IMR-90 (cell line): ENCODE results near the gene CMTM7. TPM values are rescaled to one million over a fixed set of nuclear protein-coding genes. Genes with fewer than 3 reads are reported as not detected.

Experiments used
- ATAC-seq: fragments of 200-7000 bp; cut with Tn5 transposase; 2 replicates; pipeline ENCODE4 v1.9.1; 2020; ENCODE audit warnings: low read depth, mild to moderate bottlenecking, moderate library complexity
- BruUV-seq: library from RNA; stranded (reverse); fragments of 400-500 nt; replicated peaks from 2 replicates; lab custom pipeline; 2021; lab: Mats Ljungman, UMichigan
- CTCF ChIA-PET: fragments of 300-600 bp; formaldehyde crosslinking; extraction: SDS; loops from one replicate; lab custom pipeline; 2021; ENCODE audit warnings: antibody characterized with exemption; lab: Yijun Ruan, JAX
- POLR2A ChIA-PET: fragments of 300-600 bp; sonication (Branson Sonifier 250); formaldehyde crosslinking; loops from one replicate; lab custom pipeline; 2022; ENCODE audit warnings: antibody characterized with exemption; ENCODE audit not compliant: unreplicated experiment; lab: Charles Lee
- DNase-seq: peaks from one replicate; pipeline ENCODE4 v3.0.0; 2013
- H2AFZ ChIP-seq: replicated peaks from 2 replicates; pipeline ENCODE3; 2013; ENCODE audit warnings: low read length, mild to moderate bottlenecking; ENCODE audit not compliant: poor library complexity
- H2AK5ac ChIP-seq: 2 replicates; pipeline ENCODE4 v1.6.1; 2013; ENCODE audit warnings: low read depth, low read length, inconsistent platforms
- H2AK9ac ChIP-seq: replicated peaks from 2 replicates; pipeline ENCODE3; 2013; ENCODE audit warnings: mild to moderate bottlenecking, low read depth, low read length, moderate library complexity; ENCODE audit not compliant: poor library complexity
- H2BK120ac ChIP-seq: 2 replicates; pipeline ENCODE4 v1.6.1; 2013; ENCODE audit warnings: low read depth, low read length, inconsistent platforms
- H2BK15ac ChIP-seq: 3 replicates; pipeline ENCODE4 v1.6.1; 2013; ENCODE audit warnings: low read depth, low read length, inconsistent platforms
- H2BK20ac ChIP-seq: 2 replicates; pipeline ENCODE4 v1.6.1; 2013; ENCODE audit warnings: low read depth, mild to moderate bottlenecking, inconsistent platforms, low read length, moderate library complexity
- H2BK5ac ChIP-seq: 2 replicates; pipeline ENCODE4 v1.6.1; 2013; ENCODE audit warnings: mild to moderate bottlenecking, low read depth, low read length, inconsistent platforms; ENCODE audit not compliant: poor library complexity, severe bottlenecking
- H3K14ac ChIP-seq: replicated peaks from 2 replicates; pipeline ENCODE4 v1.6.1; 2013; ENCODE audit warnings: low read depth, low read length, inconsistent platforms
- H3K18ac ChIP-seq: 2 replicates; pipeline ENCODE4 v1.6.1; 2013; ENCODE audit warnings: low read depth, low read length, control low read depth
- H3K23ac ChIP-seq: 2 replicates; pipeline ENCODE4 v1.6.1; 2013; ENCODE audit warnings: low read depth, low read length, inconsistent platforms
- H3K27ac ChIP-seq: 2 replicates; pipeline ENCODE4 v1.5.1; 2013; ENCODE audit warnings: mild to moderate bottlenecking, control low read depth, low read length; ENCODE audit not compliant: insufficient read depth
- H3K27me3 ChIP-seq: 2 replicates; pipeline ENCODE4 v1.6.1; 2013; ENCODE audit warnings: low read length; ENCODE audit not compliant: control insufficient read depth, insufficient read depth
- H3K36me3 ChIP-seq: 2 replicates; pipeline ENCODE4 v1.6.1; 2013; ENCODE audit warnings: low read length, mixed read lengths; ENCODE audit not compliant: control insufficient read depth, insufficient read depth
- H3K4ac ChIP-seq: 2 replicates; pipeline ENCODE4 v1.6.1; 2013; ENCODE audit warnings: low read depth, low read length, inconsistent platforms
- H3K4me1 ChIP-seq: 2 replicates; pipeline ENCODE4 v1.6.1; 2013; ENCODE audit warnings: low read length, mixed read lengths; ENCODE audit not compliant: control insufficient read depth, insufficient read depth
- H3K4me2 ChIP-seq: 2 replicates; pipeline ENCODE4 v1.6.1; 2013; ENCODE audit warnings: low read depth, mild to moderate bottlenecking, control low read depth, low read length, moderate library complexity
- H3K4me3 ChIP-seq: 2 replicates; pipeline ENCODE4 v1.5.1; 2013; ENCODE audit warnings: low read depth, mild to moderate bottlenecking, control low read depth, low read length, moderate library complexity; ENCODE audit not compliant: insufficient read depth
- H3K56ac ChIP-seq: 2 replicates; pipeline ENCODE4 v1.6.1; 2013; ENCODE audit warnings: low read length, inconsistent platforms; ENCODE audit not compliant: insufficient read depth; ENCODE audit errors: extremely low read depth
- H3K79me1 ChIP-seq, 2 experiments: 2 replicates each; pipeline ENCODE4 v1.6.1; 2013; ENCODE audit warnings: low read length in 2 of 2, inconsistent platforms in 1 of 2, low read depth in 1 of 2
- H3K9ac ChIP-seq: 2 replicates; pipeline ENCODE4 v1.6.1; 2013; ENCODE audit warnings: low read depth, low read length, control low read depth
- H3K9me1 ChIP-seq: 2 replicates; pipeline ENCODE4 v1.6.1; 2013; ENCODE audit warnings: low read length, inconsistent platforms; ENCODE audit not compliant: insufficient read depth
- H3K9me3 ChIP-seq: 2 replicates; pipeline ENCODE4 v1.6.1; 2013; ENCODE audit warnings: low read length; ENCODE audit not compliant: control insufficient read depth, insufficient read depth
- H4K20me1 ChIP-seq: 2 replicates; pipeline ENCODE4 v1.6.1; 2013; ENCODE audit warnings: low read length, inconsistent platforms; ENCODE audit not compliant: insufficient read depth
- H4K5ac ChIP-seq: 2 replicates; pipeline ENCODE4 v1.6.1; 2013; ENCODE audit warnings: mild to moderate bottlenecking, low read depth, low read length, control low read depth
- H4K8ac ChIP-seq, 2 experiments: 2 replicates each; pipeline ENCODE4 v1.6.1; 2013; ENCODE audit warnings: low read depth in 2 of 2, low read length in 2 of 2, control low read depth in 1 of 2, inconsistent platforms in 1 of 2
- H4K91ac ChIP-seq: 2 replicates; pipeline ENCODE4 v1.6.1; 2013; ENCODE audit warnings: low read depth, low read length, inconsistent platforms; ENCODE audit not compliant: insufficient read depth
- FOS ChIP-seq: fragments of 150-350 bp; IDR thresholded peaks from 2 replicates; pipeline ENCODE4 v1.6.1; 2016; ENCODE audit warnings: low read depth, low read length
- POLR2A ChIP-seq: IDR thresholded peaks from 2 replicates; pipeline ENCODE4 v1.6.1; 2012; ENCODE audit warnings: mild to moderate bottlenecking, low read depth, low read length
- WGBS, 2 experiments: methylation state at CpG; one replicate each; pipeline versions ENCODE4 v1.1.5 to v1.1.7; 2013; ENCODE audit warnings: missing lambda C conversion rate in 2 of 2; ENCODE audit not compliant: insufficient read length in 1 of 2; ENCODE audit errors: extremely low coverage in 2 of 2; 5-methylcytosine and 5-hydroxymethylcytosine counted together
- dilution Hi-C: fragments of 300-500 bp; cut with HindIII; formaldehyde crosslinking; loops from one replicate; pipeline ENCODE4 v1.14.3; 2018; ENCODE audit warnings: low sequenced_read_pairs; ENCODE audit not compliant: unreplicated experiment
- in situ Hi-C: fragments of 300-500 bp; cut with MboI; formaldehyde crosslinking; loops from 3 replicates; pipeline ENCODE4 v1.14.3; 2019; ENCODE audit warnings: low sequenced_read_pairs, inconsistent platforms, mixed read lengths
- intact Hi-C: fragments of 100-400 bp; cut with micrococcal nuclease; formaldehyde crosslinking; loops from 2 replicates; pipeline ENCODE4 v1.10.0; 2022
- polyA plus RNA-seq, 3 experiments: library from polyadenylated mRNA; depleted of rRNA; stranded (reverse); fragments of >200 nt; gene quantifications; 2 replicates each; pipeline ENCODE4 v1.2.3, GENCODE V29; 2012; ENCODE audit warnings: low replicate concordance in 1 of 3
- total RNA-seq: library from RNA; depleted of rRNA; stranded (reverse); fragments of >200 nt; gene quantifications from 2 replicates; pipeline ENCODE4 v1.2.3, GENCODE V29; 2012

The CMTM7 gene
- total and polyA plus RNA-seq, 2 of the 4 experiments (the other 2 are of a cell fraction), result 3.4 to 31.4 TPM

GRCh38 chr3:32359766-32360492, 31.7 kb upstream of the CMTM7 start:
- H2AFZ ChIP-seq, result no peak overlapping the region
- H2AK9ac ChIP-seq, result no peak overlapping the region
- no peak overlapping the region for H2AK5ac ChIP-seq
- intact Hi-C loops, result no loop called here
- BruUV-seq, result no TSS peak
- peaks cover 36% of the 10 kb centered on the region for H3K27me3 ChIP-seq
- no peak overlapping the region for H2BK120ac ChIP-seq
- H3K56ac ChIP-seq, result no peak overlapping the region
- no peaks in the 10 kb centered on the region for H3K36me3 ChIP-seq
- no peaks in the 10 kb centered on the region for H3K79me1 ChIP-seq
- H4K20me1 ChIP-seq, result no peaks in the 10 kb centered on the region
- H3K18ac ChIP-seq, result no peak overlapping the region
- H4K8ac ChIP-seq, result no peak overlapping the region
- H3K9me1 ChIP-seq, result no peaks in the 10 kb centered on the region
- ChIA-PET CTCF (no interaction called here), POLR2A (no interaction called here)
- no peak overlapping the region for H3K27ac ChIP-seq
- ATAC-seq (no peak), DNase-seq (no peak)
- H4K5ac ChIP-seq, result no peak overlapping the region
- no peak overlapping the region for H3K4ac ChIP-seq
- no peak overlapping the region for H3K4me3 ChIP-seq
- no peak overlapping the region for H4K91ac ChIP-seq
- H3K4me1 ChIP-seq, result no peaks in the 10 kb centered on the region
- H3K9me3 ChIP-seq, result no peaks in the 10 kb centered on the region; the same call in 1 of the 2 replicates
- H3K23ac ChIP-seq, result no peak overlapping the region
- no peak overlapping the region for H3K14ac ChIP-seq
- no CpG with 5 or more reads among the region's 5 CpGs for WGBS, 2 experiments
- TF ChIP-seq POLR2A (no peak), FOS (no peak)
- in situ Hi-C loops, result no loop called here
- H3K4me2 ChIP-seq, result no peak overlapping the region
- H2BK20ac ChIP-seq, result no peak overlapping the region
- no peak overlapping the region for H2BK5ac ChIP-seq
- no peak overlapping the region for H3K9ac ChIP-seq
- no peak overlapping the region for H2BK15ac ChIP-seq
- dilution Hi-C loops, result no loop called here
